GM12891 (cell line): ENCODE data around the gene S100A9.

Experiments used
- DNase-seq: peaks from one replicate; pipeline ENCODE4 v3.0.0; 2011; ENCODE audit warnings: low spot score; ENCODE audit not compliant: insufficient read length
- FAIRE-seq: peaks from 2 replicates; lab custom pipeline; 2011; peaks lifted over from hg19 to GRCh38; lab: Jason Lieb, UNC
- PAX5 ChIP-seq: IDR thresholded peaks from 2 replicates; pipeline ENCODE4 v1.6.1; 2011; ENCODE audit warnings: low read length, moderate library complexity, mild to moderate bottlenecking; ENCODE audit not compliant: insufficient read depth, severe bottlenecking
- POLR2A ChIP-seq: IDR thresholded peaks from 2 replicates; pipeline ENCODE4 v1.6.1; 2011; ENCODE audit warnings: low read depth, low read length, control low read depth
- POLR2AphosphoS5 ChIP-seq: IDR thresholded peaks from 2 replicates; pipeline ENCODE4 v1.6.1; 2011; ENCODE audit warnings: low read depth, low read length, control low read depth
- POU2F2 ChIP-seq: IDR thresholded peaks from 2 replicates; pipeline ENCODE4 v1.6.1; 2011; ENCODE audit warnings: low read depth, mild to moderate bottlenecking, control low read depth, low read length, moderate library complexity
- SPI1 ChIP-seq: IDR thresholded peaks from 2 replicates; pipeline ENCODE4 v1.6.1; 2011; ENCODE audit warnings: low read depth, low read length, control low read depth
- TAF1 ChIP-seq: IDR thresholded peaks from 2 replicates; pipeline ENCODE4 v1.6.1; 2011; ENCODE audit warnings: low read depth, low read length, control low read depth

Gene S100A9

GRCh38 chr1:153333902-153334301, 23.8 kb upstream of the S100A9 start:
- TF ChIP-seq POLR2AphosphoS5 (no peak), SPI1 (peak; percentile 47; the same call in 1 of the 2 replicates), TAF1 (no peak), PAX5 (no peak), POU2F2 (no peak), POLR2A (no peak)
- DNase-seq (no peak), FAIRE-seq (no peak)

GRCh38 chr1:153336650-153337049, 21.0 kb upstream of the S100A9 start:
- DNase-seq (no peak), FAIRE-seq (peak; percentile 58)
- TF ChIP-seq SPI1 (no peak), POU2F2 (no peak), POLR2A (no peak), TAF1 (no peak), POLR2AphosphoS5 (no peak), PAX5 (no peak)

- TF ChIP-seq POU2F2 (no peak), POLR2A (no peak), SPI1 (no peak), POLR2AphosphoS5 (no peak), TAF1 (no peak), PAX5 (no peak)
- no peak for FAIRE-seq
- no peak for DNase-seq
Measured at GRCh38 chr1:153337980-153338853, 19.4 kb upstream of the S100A9 start.

- FAIRE-seq (peak; percentile 55), DNase-seq (no peak)
- TF ChIP-seq TAF1 (no peak), SPI1 (no peak), PAX5 (no peak), POLR2A (no peak), POLR2AphosphoS5 (no peak), POU2F2 (no peak)
Measured at GRCh38 chr1:153339802-153340201, 17.9 kb upstream of the S100A9 start.

- FAIRE-seq: no peak
- DNase-seq: no peak
- TF ChIP-seq SPI1 (no peak), POLR2A (no peak), TAF1 (no peak), PAX5 (no peak), POU2F2 (no peak), POLR2AphosphoS5 (no peak)
Measured at GRCh38 chr1:153340356-153340755, 17.3 kb upstream of the S100A9 start.

GRCh38 chr1:153341431-153341934, 16.2 kb upstream of the S100A9 start:
- FAIRE-seq (no peak), DNase-seq (no peak)
- TF ChIP-seq POLR2AphosphoS5 (no peak), TAF1 (no peak)

GRCh38 chr1:153342178-153342577, 15.5 kb upstream of the S100A9 start:
- DNase-seq (no peak), FAIRE-seq (no peak)
- TF ChIP-seq POU2F2 (no peak), POLR2AphosphoS5 (no peak), SPI1 (no peak), PAX5 (no peak)

GRCh38 chr1:153343040-153343681, 14.5 kb upstream of the S100A9 start:
- TF ChIP-seq TAF1 (no peak), SPI1 (peak; percentile 18; the same call in 1 of the 2 replicates)
- no peak for DNase-seq
- FAIRE-seq: peak; percentile 28

GRCh38 chr1:153343811-153344717, 13.6 kb upstream of the S100A9 start:
- TF ChIP-seq POU2F2 (no peak), SPI1 (no peak), PAX5 (no peak), POLR2A (peak; percentile 4; the same call in 1 of the 2 replicates), POLR2AphosphoS5 (0 out of 2 replicates have a peak, but pooled peaks have one; percentile 7), TAF1 (no peak)
- FAIRE-seq (peak; percentile 13), DNase-seq (no peak)
